HG03342 (cell line): ENCODE results near the gene NRG2.

Experiments used
- ATAC-seq: cut with Tn5 transposase; IDR thresholded peaks from one replicate; pipeline ENCODE4 v1.9.1; 2021; ENCODE audit warnings: mild to moderate bottlenecking, moderate library complexity; ENCODE audit not compliant: unreplicated experiment

NRG2 gene

GRCh38 chr5:139910901-139911300 lies 132.2 kb downstream of the NRG2 start:
- no peak for ATAC-seq

- no peak for ATAC-seq
Observed at GRCh38 chr5:139910036-139910435, 133.1 kb downstream of the NRG2 start.

DNA sequence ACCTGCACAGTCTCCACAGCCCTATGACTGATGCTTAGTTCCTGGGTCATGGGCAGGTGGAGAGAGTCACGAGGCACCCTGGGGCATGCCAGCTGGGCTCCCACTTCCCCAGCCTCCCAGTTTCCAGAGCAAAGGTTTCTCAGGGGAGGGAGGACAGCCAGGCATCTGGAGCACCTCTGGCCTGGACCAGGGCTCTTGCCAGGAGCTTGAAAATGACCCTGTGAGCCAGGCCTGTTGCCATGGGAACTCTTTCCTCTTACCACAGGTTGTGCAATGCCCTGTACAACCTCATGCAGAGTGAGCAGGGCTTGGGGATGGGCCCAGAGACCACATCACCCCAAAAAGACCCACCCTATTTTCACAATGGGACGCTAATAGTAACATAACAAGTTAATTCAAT lies 134.3 kb downstream of the NRG2 start:
- ATAC-seq, result no peak

DNA sequence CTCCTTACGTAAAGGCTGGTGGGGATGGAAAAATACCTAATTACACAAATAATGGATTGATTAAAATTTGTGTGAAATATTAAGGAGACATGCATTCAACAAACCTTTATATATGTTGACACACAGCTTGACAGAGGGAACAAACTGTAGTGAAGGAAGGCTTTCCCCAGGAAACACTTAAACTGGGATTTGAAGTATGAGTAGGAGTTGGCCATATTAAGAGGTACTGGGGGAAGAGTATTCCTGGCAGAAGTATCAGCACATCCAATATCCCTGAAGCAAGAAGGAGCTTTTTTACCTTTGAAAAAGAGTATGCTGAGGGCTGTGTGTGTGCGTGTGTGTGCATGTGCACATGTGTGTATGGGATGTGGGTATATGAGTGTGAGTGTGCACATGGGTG lies 136.4 kb downstream of the NRG2 start:
- ATAC-seq, result no peak

DNA sequence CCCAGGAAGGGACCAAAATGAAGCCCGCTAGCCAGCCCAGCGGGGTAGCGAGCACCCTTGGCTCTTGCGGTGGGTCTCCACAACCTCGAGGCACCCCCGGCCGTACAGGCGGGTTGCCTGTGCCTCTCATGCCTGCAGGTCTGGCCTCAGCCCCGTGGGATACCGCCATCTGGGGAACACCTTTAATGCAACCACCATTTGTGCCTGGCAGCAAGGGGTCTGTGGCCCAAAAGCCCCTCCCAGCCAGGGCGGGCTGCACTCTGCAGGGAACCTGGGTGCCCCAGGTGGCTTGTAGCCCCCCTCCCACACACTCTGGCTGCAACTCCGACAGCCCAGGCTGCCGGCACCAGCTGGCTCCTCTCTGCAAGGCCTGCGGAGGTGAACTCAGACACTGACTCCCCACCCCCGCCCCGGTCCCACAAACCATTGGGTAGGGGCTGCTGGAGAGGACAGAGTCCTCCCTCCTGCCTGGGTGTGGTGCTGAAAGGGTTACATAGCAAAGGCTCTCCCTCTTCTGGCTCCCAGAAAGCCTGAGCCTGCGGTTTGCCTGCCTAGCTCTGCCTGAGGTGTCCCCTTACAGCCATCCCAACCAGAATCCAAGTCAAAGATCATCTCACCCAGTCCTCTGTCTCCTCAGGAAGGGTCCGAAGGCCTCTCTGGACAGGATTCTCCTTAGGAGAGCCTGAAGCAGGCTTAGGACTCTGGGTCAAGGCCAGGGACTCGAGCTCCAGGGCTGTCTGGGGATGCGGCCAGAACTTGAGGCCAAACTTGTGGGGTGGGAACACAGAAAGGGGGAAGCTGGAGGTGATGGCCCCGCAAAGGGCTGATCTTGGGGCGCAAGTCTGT lies 138.1 kb downstream of the NRG2 start:
- no peak for ATAC-seq

DNA sequence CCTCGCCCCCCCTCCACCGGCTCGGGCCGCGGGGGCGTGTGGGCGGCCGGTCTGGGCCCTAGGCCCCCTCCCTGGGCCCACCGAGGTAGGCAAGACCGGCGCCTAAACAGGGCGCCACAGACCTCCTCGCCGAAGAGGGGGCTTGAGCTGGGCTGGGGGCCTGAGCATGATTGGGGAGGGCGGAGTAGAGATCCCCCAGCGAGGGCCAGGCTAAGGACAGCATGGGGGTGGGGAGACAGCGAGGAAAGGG lies 138.6 kb downstream of the NRG2 start:
- ATAC-seq, result no peak

DNA sequence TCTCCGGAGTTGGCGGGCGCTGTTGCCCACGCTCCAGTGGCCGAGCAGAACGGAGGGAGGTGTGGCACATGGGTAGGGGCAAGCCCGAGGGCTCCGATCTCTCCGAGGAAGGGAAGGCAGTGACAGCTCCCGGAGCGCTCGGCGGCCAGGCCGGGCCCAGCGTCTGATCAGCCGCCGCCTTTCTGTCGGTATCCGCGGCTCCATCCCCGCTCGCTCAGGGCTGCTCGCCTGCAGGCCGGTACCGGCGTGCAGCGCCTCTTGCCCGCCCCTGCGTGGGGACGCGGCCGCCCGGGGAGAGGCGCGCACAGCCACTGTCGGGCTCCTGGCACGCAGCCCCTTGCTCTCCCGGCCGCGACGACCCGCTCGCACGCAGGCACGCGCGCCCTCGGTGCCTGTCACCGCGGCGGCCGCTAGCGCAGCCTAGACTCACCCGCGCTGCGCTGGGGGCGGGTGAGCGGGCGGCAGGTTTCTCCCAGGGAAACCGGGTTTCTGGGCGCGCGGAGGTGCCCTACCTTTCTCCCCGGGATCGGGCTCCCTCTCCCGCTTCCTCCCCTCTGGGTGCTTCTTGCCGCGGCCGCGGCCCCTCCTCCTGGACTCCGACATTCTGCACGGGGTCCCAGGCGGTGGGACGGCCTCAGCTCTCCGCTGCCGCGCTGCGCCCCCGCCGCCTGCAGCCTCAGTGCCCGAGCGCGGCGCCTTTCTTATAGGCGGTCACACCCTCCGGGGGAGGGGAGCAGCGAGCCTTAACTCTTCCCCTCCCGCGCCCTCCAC lies 139.1 kb downstream of the NRG2 start:
- no peak for ATAC-seq

GRCh38 chr5:139903450-139903794 lies 139.7 kb downstream of the NRG2 start:
- ATAC-seq, result no peak

DNA sequence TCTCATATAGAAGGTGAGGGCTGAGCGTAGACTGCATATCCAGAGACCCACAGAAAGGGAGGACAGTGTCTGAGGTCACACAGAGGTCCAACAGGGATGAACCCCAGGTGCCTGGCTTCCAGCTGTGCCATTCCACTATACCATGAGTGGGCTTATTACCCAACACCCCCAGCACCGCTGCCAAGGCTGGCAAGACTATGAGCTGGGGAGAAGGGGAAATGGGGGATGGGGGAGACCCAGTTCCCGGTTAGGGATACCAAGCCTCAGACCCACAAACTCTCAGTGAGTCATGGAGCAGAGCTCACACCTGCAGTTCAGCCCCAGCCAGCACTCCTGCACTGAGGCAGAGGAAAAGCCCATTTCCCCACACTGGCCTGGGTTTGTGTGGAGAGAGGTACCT lies 141.1 kb downstream of the NRG2 start:
- no peak for ATAC-seq

DNA sequence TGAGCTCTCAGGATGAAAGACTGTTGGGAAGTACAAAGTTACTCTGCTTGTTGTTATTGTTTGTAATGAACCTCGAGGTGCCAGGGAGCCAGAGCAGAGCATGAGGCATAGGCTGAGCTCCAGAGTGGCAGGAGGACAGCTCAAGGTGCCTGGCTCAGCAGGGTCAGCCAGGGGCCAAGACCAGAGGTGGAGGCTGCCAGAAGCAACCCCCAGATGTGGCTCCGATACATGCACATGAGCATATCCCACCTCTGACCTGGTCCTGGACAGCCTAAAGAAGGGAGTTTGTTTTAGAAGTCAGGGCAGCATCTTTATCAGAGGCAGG lies 141.9 kb downstream of the NRG2 start:
- no peak for ATAC-seq

GRCh38 chr5:139900546-139901250 lies 142.4 kb downstream of the NRG2 start:
- ATAC-seq, result no peak

DNA sequence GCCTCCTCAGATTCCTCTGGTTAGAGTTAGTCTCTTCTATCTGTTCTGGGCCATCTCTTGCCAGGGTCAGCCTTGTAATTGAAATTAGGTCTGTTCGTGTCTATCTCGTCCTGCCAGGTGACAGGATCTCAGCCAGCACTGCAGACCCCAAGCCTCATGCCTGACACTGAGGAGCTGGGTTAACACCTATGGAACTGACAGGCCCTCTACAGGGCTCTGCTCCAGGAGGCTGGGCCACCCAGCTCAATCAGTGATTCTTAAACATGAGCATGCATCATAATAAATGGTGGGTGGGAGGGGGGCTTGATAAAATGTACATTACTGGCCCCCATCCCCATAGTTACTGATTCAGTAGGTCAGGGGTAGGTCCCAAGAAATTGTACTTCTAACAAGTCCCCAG lies 144.1 kb downstream of the NRG2 start:
- ATAC-seq, result no peak

DNA sequence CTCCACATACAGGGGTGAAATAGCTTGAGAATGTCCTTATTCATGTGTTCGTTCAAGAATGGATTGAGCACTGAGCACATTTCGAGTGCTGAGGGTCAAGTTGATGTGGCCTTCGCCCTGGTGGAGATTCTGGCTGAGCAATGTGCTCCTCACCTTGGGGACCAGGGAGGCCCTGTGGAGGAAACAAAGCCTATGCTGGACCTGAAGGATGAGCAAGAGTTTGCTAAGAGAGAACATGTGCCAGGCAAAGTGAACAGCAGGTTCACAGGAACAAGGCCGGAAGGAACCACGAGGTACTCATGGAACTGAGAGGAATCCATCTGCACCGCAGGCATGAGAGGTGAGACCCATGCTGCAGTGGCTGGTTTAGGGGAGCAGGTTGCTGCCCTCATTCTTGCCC lies 145.1 kb downstream of the NRG2 start:
- no peak for ATAC-seq

GRCh38 chr5:139897342-139897741 lies 145.8 kb downstream of the NRG2 start:
- ATAC-seq, result no peak

GRCh38 chr5:139896718-139897117 lies 146.4 kb downstream of the NRG2 start:
- no peak for ATAC-seq

DNA sequence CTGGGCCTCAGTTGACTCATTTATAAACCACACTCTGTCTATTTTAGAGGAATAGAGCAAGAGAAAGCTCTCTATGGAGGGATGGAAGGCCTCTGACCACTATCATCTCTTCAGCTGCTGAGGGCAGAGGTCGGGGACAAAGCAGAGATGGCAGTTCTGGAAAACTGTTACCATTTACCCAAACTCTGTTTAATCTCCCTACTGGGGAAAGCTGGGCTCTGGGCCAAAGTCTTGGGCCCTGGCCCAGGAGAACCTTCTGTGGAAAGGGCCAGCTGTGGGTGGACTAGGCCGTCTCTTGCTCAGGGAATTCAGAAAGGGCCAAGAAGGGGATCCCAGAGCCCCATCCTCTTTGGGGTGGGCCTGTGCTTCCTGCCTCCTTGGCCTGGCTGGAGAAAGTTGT lies 147.5 kb downstream of the NRG2 start:
- ATAC-seq, result no peak

- no peak for ATAC-seq
Observed at GRCh38 chr5:139895046-139895445, 148.1 kb downstream of the NRG2 start.

- ATAC-seq, result no peak
Observed at GRCh38 chr5:139893873-139894272, 149.2 kb downstream of the NRG2 start.

DNA sequence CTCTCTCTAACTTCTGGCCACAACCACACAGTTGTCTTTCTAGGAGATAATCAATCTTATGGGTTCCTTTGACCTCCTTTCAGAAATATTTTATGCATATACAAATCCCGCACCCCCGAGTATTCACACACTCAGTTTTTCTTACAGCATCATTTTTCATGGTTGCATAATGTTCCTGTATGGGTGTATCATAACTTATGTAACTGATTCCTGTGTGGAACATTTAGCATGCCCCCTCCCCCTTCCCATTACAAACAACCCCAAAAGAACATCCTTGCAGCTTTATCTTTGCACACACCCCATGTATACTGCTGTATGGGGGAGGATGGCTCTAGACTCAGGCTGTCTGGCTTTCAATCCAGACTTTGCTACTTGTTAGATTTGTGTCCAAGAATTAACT lies 153.7 kb downstream of the NRG2 start:
- no peak for ATAC-seq

DNA sequence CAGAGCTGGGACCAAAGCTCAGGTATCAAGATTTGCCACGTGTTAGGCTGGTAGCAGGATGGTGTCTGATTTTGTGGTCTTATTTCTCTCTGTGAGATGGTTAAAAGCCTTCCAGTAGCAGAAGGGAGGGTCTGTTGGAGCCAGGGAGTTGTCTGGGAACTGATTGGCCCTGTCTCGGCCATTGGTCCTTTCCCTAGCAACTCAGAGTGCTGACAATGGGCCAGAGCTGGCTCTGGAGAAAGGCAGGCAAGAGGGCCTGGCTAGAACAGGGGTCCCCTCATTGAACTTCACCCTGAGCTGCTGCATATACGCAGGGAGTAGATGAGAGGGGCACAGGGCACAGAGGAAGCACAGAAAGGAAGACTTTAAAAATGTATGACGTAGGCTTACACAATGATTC lies 154.7 kb downstream of the NRG2 start:
- ATAC-seq, result no peak

DNA sequence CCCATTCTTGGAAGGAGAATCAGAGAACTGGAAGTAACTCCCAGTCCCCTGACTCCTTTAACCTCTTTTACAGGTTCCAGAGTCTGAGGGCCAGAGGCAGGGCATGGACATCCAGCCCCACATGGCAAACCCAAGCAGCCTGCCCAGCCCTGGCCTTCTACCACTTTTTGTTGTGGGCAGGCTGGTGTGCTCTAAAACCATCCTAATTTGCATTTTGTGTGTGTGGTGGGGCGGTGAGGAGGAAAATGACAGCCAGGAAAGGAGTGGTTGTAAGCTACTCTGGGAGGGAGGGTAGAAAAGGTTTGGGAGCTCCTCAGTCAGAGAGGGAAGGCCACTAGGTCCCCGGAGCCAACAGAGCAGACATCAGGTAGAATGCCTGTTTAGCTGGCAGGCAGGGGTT lies 156.9 kb downstream of the NRG2 start:
- no peak for ATAC-seq

- no peak for ATAC-seq
Observed at GRCh38 chr5:139885857-139886208, 157.3 kb downstream of the NRG2 start.
